RWPE1 (cell line): ENCODE measurements around the gene ALDH2.

Source experiments
- CTCF ChIA-PET: fragments of 350-600 bp; sonication (Branson Sonifier 250); formaldehyde crosslinking; extraction: SDS; loops from one replicate; lab custom pipeline; 2021; lab: Yijun Ruan, JAX
- POLR2A ChIA-PET: fragments of 400-600 bp; formaldehyde crosslinking; extraction: SDS; loops from one replicate; lab custom pipeline; 2020; ENCODE audit warnings: antibody characterized with exemption; ENCODE audit not compliant: low non-redundant PET; lab: Yijun Ruan, JAX
- DNase-seq: peaks from one replicate; pipeline ENCODE4 v3.0.0; 2012; ENCODE audit warnings: low spot score
- H3K27ac ChIP-seq: fragments of 450-650 bp; 2 replicates; pipeline ENCODE4 v1.5.1; 2017
- CTCF ChIP-seq: fragments of 450-650 bp; conservative IDR thresholded peaks from 2 replicates; pipeline ENCODE4 v1.5.1; 2017; ENCODE audit warnings: low read depth, mild to moderate bottlenecking

The ALDH2 gene

DNA sequence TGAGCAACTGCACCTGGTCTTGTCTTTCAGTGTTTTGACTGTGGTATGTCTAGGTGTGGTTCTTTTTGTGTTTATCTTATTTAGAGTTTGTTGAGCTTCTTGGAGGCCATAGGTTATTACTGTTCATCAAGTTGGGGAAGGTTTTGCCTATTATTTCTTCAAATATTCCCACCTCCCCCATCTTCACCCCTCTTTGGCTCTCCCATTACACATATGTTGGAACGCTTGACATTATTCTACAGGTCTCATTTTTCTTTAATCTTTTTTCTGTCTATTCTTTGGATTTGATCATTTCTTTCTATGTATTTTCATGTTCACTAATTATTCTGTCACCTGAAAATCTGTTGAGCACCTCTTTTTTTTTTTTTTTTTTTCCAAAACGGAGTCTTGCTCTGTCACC lies 91.5 kb downstream of the ALDH2 start:
- TF ChIP-seq CTCF: no peak
- no peak for DNase-seq
- H3K27ac ChIP-seq: no peak overlapping the region
- ChIA-PET POLR2A (no interaction called here), CTCF (interaction anchor here (1.0 kb wide), 1 partner anchor 13 kb away, joined by 3 read pairs; no protein-coding TSS in a partner anchor)

- TF ChIP-seq CTCF: no peak
- POLR2A ChIA-PET: no interaction called here
- CTCF ChIA-PET: interaction anchor here (1.0 kb wide), 1 partner anchor 13 kb away, joined by 3 read pairs; no protein-coding TSS in a partner anchor
- DNase-seq: no peak
- no peak overlapping the region for H3K27ac ChIP-seq
Observed at GRCh38 chr12:111858778-111859177, 92.0 kb downstream of the ALDH2 start.

GRCh38 chr12:111864913-111865312 lies 98.2 kb downstream of the ALDH2 start:
- no peak for DNase-seq
- TF ChIP-seq CTCF: no peak
- CTCF ChIA-PET: no interaction called here
- H3K27ac ChIP-seq: no peak overlapping the region
- POLR2A ChIA-PET: no interaction called here
